ENCODE results near the gene IFNLR1. TPM values are rescaled to one million over a fixed set of nuclear protein-coding genes. Genes with fewer than 3 reads are reported as not detected.
A peak's percentile ranks its signal among the peaks of the same experiment; 100 is the strongest.

Gene IFNLR1
- total RNA-seq, 4 donors from 2014 or later: 2.5 to 4.6 (median 3.5) TPM

DNA sequence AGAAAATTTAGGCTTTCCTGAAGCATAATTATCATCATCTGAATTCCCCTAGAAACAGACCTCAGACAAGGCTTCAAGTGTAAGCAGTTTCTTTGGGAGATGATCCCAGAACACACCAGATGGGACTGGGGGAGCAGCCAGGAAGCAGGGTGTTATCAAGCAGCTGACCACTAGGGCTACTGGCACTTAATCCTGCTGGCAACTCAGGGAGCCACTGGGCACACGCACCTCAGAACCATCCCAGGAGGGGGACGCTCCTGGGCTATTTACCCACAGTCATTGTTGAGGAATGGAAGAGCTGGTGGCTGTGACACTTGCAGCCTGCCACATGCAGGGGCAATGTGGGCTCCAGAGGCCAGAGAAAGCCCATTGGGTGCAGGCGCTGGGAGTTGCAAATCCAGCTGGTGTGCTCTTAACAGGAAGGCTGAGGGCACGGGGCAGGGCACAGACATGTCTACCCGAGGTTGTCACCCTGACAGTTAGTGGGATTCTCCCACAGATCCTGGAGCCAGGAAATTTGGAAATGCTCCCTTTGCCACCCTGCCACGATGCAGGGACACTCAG lies 29.1 kb downstream of the IFNLR1 start:
- Histone ChIP-seq H3K9me3 (no peaks in the 10 kb centered on the region), H3K27ac (no peak overlapping the region), H3K4me1 (no peaks in the 10 kb centered on the region), H3K36me3 (peaks cover 0 to 55% (median 0%) of the 10 kb centered on the region in 3 donors), H3K27me3 (peaks cover 0 to 11% (median 0%) of the 10 kb centered on the region in 4 donors), H3K4me3 (no peak overlapping the region)
- TF ChIP-seq, protein P1, sequence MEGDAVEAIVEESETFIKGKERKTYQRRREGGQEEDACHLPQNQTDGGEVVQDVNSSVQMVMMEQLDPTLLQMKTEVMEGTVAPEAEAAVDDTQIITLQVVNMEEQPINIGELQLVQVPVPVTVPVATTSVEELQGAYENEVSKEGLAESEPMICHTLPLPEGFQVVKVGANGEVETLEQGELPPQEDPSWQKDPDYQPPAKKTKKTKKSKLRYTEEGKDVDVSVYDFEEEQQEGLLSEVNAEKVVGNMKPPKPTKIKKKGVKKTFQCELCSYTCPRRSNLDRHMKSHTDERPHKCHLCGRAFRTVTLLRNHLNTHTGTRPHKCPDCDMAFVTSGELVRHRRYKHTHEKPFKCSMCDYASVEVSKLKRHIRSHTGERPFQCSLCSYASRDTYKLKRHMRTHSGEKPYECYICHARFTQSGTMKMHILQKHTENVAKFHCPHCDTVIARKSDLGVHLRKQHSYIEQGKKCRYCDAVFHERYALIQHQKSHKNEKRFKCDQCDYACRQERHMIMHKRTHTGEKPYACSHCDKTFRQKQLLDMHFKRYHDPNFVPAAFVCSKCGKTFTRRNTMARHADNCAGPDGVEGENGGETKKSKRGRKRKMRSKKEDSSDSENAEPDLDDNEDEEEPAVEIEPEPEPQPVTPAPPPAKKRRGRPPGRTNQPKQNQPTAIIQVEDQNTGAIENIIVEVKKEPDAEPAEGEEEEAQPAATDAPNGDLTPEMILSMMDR (IDR thresholded peaks at IDR 0.05): no peak
- TF ChIP-seq POLR2A (IDR thresholded peaks at IDR 0.05): no peak
- DNase-seq: no peak
- 87% methylated on average over 6 of the region's 6 CpGs; no CpG with 5 or more reads in 1 of the 2 donors for WGBS, 2 donors
- intact Hi-C loops (cut with DNase I): no loop called here

DNA sequence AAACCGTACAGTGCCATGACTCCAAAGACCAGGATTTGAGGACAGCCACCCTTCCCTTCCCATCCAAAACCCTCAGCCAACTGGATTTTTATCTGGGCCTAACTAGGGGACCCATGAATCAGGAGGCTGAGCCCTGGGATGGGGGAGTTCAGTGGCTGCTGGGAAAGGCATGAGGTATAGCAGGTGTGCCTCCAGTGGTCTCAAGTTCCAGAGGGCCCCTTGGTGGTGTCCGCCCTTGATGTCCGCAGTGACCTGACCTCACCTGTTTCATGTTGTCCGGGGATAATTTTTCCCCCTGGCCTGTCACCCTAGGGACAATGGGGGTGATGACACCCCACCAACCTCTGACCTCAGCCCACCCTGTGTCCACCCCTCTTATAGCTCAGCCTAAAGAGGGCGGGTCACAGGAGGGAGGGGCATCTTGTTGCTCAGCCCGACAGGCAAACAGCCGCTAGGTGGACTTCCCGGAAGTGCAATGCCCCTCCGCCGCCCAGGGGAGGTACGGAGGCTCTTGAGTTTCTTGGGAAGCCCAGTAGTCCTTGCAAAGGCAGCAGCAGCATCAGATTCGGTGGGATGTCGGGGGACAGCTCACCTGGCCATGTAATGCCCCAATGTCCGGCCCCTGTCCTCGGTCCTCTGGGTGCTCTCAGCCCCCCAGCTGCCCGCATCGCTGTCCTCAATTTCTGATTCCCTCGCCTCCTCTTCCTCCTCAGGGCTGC lies 30.4 kb downstream of the IFNLR1 start:
- Histone ChIP-seq H3K4me3 (no peak overlapping the region), H3K27ac (no peak overlapping the region), H3K27me3 (peaks cover 0 to 23% (median 0%) of the 10 kb centered on the region in 4 donors), H3K9me3 (no peaks in the 10 kb centered on the region), H3K4me1 (no peaks in the 10 kb centered on the region), H3K36me3 (peaks cover 0 to 55% (median 0%) of the 10 kb centered on the region in 3 donors)
- WGBS, 2 donors: 80 to 90% methylated on average over 4 to 10 of the region's 18 CpGs
- intact Hi-C loops (cut with DNase I): no loop called here
- no peak for TF ChIP-seq POLR2A (IDR thresholded peaks at IDR 0.05)
- TF ChIP-seq, protein P1 (IDR thresholded peaks at IDR 0.05): no peak
- no peak for DNase-seq

DNA sequence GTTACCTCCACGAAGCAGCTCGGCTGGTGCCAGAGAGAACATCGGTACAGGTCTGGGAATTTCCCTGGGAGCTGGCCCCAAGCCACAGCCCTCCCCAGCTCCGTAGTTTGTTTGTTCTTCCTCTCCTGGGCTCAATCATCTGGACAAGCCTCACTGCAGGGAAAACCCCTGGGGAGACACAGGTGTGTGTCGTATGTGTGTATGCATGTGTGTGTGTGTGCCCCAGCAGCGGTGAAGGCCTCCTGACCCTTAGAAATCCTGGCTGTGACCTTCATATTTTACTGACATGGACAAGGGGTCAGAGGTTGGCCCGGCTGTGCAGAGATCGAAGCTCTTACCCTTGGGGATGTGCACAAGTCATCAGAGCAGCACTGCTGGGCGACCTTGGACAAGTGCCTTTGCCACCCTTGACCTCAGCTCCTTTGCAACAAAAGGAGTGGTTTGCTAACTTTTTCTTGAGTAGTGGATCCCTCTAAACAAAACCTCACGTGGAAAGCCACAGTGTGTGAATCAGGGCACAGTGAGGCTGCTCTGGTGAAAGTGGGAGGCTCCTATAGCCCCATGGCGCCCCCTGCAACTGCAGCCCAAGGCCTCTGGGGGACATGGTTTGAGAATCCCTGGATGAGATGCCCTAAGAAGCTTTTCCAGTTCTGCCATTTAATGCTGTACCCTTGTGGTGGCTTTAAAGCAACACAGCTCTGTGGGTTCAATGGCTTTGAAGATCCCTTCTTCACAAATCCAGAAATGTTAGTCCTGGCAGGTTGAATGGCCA lies 31.9 kb downstream of the IFNLR1 start:
- peaks cover 0 to 12% (median under 1%) of the 10 kb centered on the region in 3 donors for H3K4me1 ChIP-seq
- intact Hi-C loops (cut with DNase I): no loop called here
- H3K27me3 ChIP-seq: peaks cover 0 to 31% (median 0%) of the 10 kb centered on the region in 4 donors
- no peak for DNase-seq
- no peak overlapping the region for H3K27ac ChIP-seq
- H3K9me3 ChIP-seq: no peaks in the 10 kb centered on the region
- TF ChIP-seq, protein P1 (IDR thresholded peaks at IDR 0.05): peak in 1 of 6 experiments; percentile 25
- no peak for TF ChIP-seq POLR2A (IDR thresholded peaks at IDR 0.05)
- H3K36me3 ChIP-seq: peaks cover 0 to 41% (median 0%) of the 10 kb centered on the region in 3 donors
- 24 to 34% methylated on average over 5 to 6 of the region's 11 CpGs for WGBS, 2 donors
- H3K4me3 ChIP-seq: no peak overlapping the region

DNA sequence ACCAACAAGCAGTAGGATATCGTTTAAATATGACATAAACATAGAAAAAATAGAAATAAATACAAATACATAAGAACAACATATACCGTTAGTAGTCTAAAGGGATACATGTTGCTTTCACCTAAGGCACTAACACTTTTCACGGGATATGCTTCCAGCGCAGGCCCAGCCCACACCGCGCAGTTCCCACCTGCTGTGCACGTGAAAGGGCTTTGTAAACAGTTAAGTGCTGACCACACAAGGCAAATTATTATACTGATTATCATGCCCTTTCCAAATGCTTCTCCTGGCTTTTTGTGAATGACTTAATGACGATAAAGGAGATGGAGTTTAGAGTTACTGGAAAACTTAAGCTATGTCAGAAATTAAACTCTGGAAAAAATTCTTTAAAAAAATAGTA lies 32.9 kb downstream of the IFNLR1 start:
- no peak overlapping the region for H3K27ac ChIP-seq
- H3K36me3 ChIP-seq: peaks cover 0 to 33% (median 0%) of the 10 kb centered on the region in 3 donors
- WGBS, 2 donors: 78 to 88% methylated on average over 8 of the region's 8 CpGs
- H3K4me3 ChIP-seq: no peak overlapping the region
- H3K27me3 ChIP-seq: peaks cover 0 to 35% (median 0%) of the 10 kb centered on the region in 4 donors
- peaks cover 0 to 22% (median 5%) of the 10 kb centered on the region in 3 donors for H3K4me1 ChIP-seq
- no peaks in the 10 kb centered on the region for H3K9me3 ChIP-seq
- TF ChIP-seq, protein P1 (IDR thresholded peaks at IDR 0.05): no peak
- no peak for TF ChIP-seq POLR2A (IDR thresholded peaks at IDR 0.05)
- intact Hi-C loops (cut with DNase I): no loop called here
- DNase-seq: no peak

Data from esophagus squamous epithelium (tissue), 5 donors.